ENCODE results near the gene SGPP1. TPM values are rescaled to one million over a fixed set of nuclear protein-coding genes. Genes with fewer than 3 reads are reported as not detected.

Gene SGPP1
- total and polyA plus RNA-seq, 2 of the 8 experiments (the other 6 are each of a cell fraction or from before 2014, with no cell fraction given): 5.7 to 8.1 TPM

DNA sequence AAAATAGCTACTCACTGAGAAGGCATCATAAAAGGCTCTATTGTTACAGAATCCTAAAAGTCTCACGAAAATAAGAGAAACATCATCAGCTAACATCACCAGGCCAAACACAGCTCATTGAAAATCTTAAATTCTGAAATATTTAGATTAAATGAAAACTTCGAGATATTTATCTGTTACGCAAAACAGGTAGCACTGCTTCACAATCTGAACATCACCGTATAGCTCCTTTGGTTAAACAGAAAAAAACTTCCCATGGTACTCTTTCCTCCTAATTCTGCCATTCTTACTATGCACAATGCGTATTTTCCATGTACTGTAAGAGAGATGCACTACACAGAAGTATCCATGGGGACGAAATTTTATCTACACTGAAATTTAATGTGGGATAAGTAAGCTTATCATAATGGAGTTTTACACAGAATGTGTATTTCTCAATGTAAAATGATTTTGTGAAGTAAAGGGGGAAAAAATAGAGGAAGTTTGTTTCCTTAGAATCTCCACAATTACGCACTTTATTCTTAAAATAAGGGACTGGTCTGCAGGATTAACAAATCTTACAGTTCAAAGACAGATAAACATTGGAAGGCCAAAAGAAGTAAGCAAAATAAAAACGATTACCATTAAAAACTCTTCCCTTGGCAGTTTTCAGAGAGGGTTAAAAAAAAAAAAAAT, 1.9 kb downstream of the SGPP1 start:
- Histone ChIP-seq H3K9ac (replicated peaks in 1 of 4; ENCODE audit: extremely low read depth in 1 of 4, low read depth in 3 of 4, low read length in 3 of 4) (no peak overlapping the region), H3K79me2 (ENCODE audit: control insufficient read depth in 1 of 2, insufficient read depth in 2 of 2, low read length in 2 of 2) (no peaks in the 10 kb centered on the region; a peak in 1 of 4 replicates), H3K36me3 (ENCODE audit: control insufficient read depth in 2 of 4, insufficient read depth in 4 of 4, low read length in 3 of 4) (no peaks in the 10 kb centered on the region), H3K27ac (ENCODE audit: low read depth, low read length) (no peak overlapping the region), H3K14ac (ENCODE audit: insufficient read length) (no peak overlapping the region), H4K91ac (replicated peaks; ENCODE audit: insufficient read length, low read length) (no peak overlapping the region), H4K20me1 (replicated peaks in 1 of 2; ENCODE audit: control insufficient read depth in 1 of 2, insufficient read depth in 2 of 2, low read length in 2 of 2) (no peaks in the 10 kb centered on the region), H3K56ac (replicated peaks; ENCODE audit: insufficient read length, low read depth, low read length) (no peak overlapping the region), H3K27me3 (replicated peaks in 1 of 4; ENCODE audit: control insufficient read depth in 3 of 4, extremely low read depth in 1 of 4, insufficient read depth in 3 of 4, low read length in 3 of 4) (peaks cover 0 to 21% (median 11%) of the 10 kb centered on the region in 4 experiments; a peak in 5 of 7 replicates), H3K4me2 (ENCODE audit: insufficient read depth in 1 of 2, low read depth in 2 of 2, low read length in 2 of 2) (peak overlapping the region; percentile 72 to 95; a peak in 3 of 4 replicates), H2AFZ (ENCODE audit: low read length) (no peak overlapping the region), H3K23ac (ENCODE audit: insufficient read length) (no peak overlapping the region), H2BK5ac (ENCODE audit: low read depth, low read length) (no peak overlapping the region), H2AK5ac (ENCODE audit: low read depth, low read length) (no peak overlapping the region), H3K4me1 (replicated peaks in 1 of 4; ENCODE audit: control insufficient read depth in 3 of 4, insufficient read depth in 4 of 4, low read length in 3 of 4) (no peaks in the 10 kb centered on the region), H4K8ac (ENCODE audit: extremely low read depth, insufficient read depth, low read length) (no peak overlapping the region), H3K79me1 (ENCODE audit: low read depth, low read length) (no peaks in the 10 kb centered on the region), H2BK20ac (ENCODE audit: low read length) (no peak overlapping the region), H2BK15ac (ENCODE audit: low read length) (no peak overlapping the region), H3K18ac (ENCODE audit: extremely low read depth, low read length) (no peak overlapping the region), H2BK12ac (ENCODE audit: low read depth, low read length) (no peak overlapping the region), H4K5ac (ENCODE audit: insufficient read length, low read depth, low read length) (no peak overlapping the region), H3K4ac (replicated peaks; ENCODE audit: insufficient read length, low read depth, low read length) (no peak overlapping the region), H2BK120ac (replicated peaks; ENCODE audit: low read depth, low read length) (no peak overlapping the region), H3K4me3 (ENCODE audit: extremely low read depth in 1 of 4, insufficient read depth in 2 of 4, low read depth in 3 of 4, low read length in 4 of 4) (peak overlapping the region in 1 of 4 experiments; percentile 83; a peak in 3 of 8 replicates), H3K9me3 (ENCODE audit: insufficient read depth in 2 of 2, low read depth in 1 of 2, low read length in 1 of 2) (no peaks in the 10 kb centered on the region), H3K23me2 (ENCODE audit: low read depth, low read length) (peaks cover 5% of the 10 kb centered on the region; the same call in 1 of the 2 replicates)
- FAIRE-seq (no peak), DNase-seq (ENCODE audit: low read depth in 1 of 2, low spot score in 2 of 2) (no peak)
- ChIA-PET CTCF (ENCODE audit: partially characterized antibody) (interaction anchor here (0.7 to 1.5 kb wide), 4 partner anchors 32 to 1435 kb away, joined by 3 to 4 read pairs (median 4); no protein-coding TSS in a partner anchor), POLR2A (ENCODE audit: partially characterized antibody) (no interaction called here)
- TF ChIP-seq JUN (IDR thresholded peaks at IDR 0.05; ENCODE audit: low read depth, low read length): no peak
- TF ChIP-seq EZH2 (IDR thresholded peaks at IDR 0.05; ENCODE audit: low read depth, low read length, severe bottlenecking): no peak
- no peak for TF ChIP-seq POU5F1 (IDR thresholded peaks at IDR 0.05; ENCODE audit: low read depth, low read length)
- TF ChIP-seq RNF2 (IDR thresholded peaks at IDR 0.05; ENCODE audit: borderline replicate concordance, low read depth, low read length, missing control alignments, poor library complexity, severe bottlenecking): no peak
- TF ChIP-seq TEAD4 (IDR thresholded peaks at IDR 0.05; ENCODE audit: low read depth, low read length): no peak
- no peak for TF ChIP-seq RAD21 (IDR thresholded peaks at IDR 0.05 in 1 of 2, conservative IDR thresholded peaks at IDR 0.05 in 1 of 2; ENCODE audit: low read depth in 2 of 2, low read length in 2 of 2)
- TF ChIP-seq, protein P1, sequence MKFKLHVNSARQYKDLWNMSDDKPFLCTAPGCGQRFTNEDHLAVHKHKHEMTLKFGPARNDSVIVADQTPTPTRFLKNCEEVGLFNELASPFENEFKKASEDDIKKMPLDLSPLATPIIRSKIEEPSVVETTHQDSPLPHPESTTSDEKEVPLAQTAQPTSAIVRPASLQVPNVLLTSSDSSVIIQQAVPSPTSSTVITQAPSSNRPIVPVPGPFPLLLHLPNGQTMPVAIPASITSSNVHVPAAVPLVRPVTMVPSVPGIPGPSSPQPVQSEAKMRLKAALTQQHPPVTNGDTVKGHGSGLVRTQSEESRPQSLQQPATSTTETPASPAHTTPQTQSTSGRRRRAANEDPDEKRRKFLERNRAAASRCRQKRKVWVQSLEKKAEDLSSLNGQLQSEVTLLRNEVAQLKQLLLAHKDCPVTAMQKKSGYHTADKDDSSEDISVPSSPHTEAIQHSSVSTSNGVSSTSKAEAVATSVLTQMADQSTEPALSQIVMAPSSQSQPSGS (IDR thresholded peaks at IDR 0.05; ENCODE audit: low read length): no peak
- TF ChIP-seq SAP30 (IDR thresholded peaks at IDR 0.05; ENCODE audit: insufficient read depth, insufficient replicate concordance, low read length): no peak
- TF ChIP-seq KDM5A (IDR thresholded peaks at IDR 0.05; ENCODE audit: low read length): no peak
- no peak for TF ChIP-seq BCL11A (IDR thresholded peaks at IDR 0.05; ENCODE audit: low read depth in 2 of 2, low read length in 2 of 2)
- WGBS, 2 experiments (ENCODE audit: extremely low coverage in 1 of 2, insufficient coverage in 1 of 2, insufficient read length in 1 of 2, insufficient replicate concordance in 2 of 2, low coverage in 1 of 2, low lambda C conversion rate in 2 of 2, missing lambda C conversion rate in 1 of 2): 84% methylated on average over 8 of the region's 8 CpGs; no CpG with 5 or more reads in 1 of the 2 experiments
